Heart right ventricle (tissue), 16 donors: Measurements from ENCODE around the gene AOAH. TPM values are rescaled to one million over a fixed set of nuclear protein-coding genes. Genes with fewer than 3 reads are reported as not detected.

Source experiments
- ATAC-seq, 8 donors: fragments of 200-7000 bp; cut with Tn5 transposase; one replicate each; pipeline ENCODE4 v1.9.1; 2020; ENCODE audit warnings: mild to moderate bottlenecking in 8 of 8, moderate library complexity in 8 of 8, moderate number of reproducible peaks in 1 of 8
- DNase-seq, 2 donors: peaks; one replicate each; pipeline ENCODE4 v3.0.0-alpha.2; 2020
- H3K27ac ChIP-seq, 10 donors: fragments of 200-600 bp; sonication (generic) in 2 of 10; one replicate each; pipeline versions ENCODE4 v1.5.0 to v1.8.0; 2020 to 2022; ENCODE audit warnings: mild to moderate bottlenecking in 3 of 10
- H3K27me3 ChIP-seq, 7 donors: fragments of 200-600 bp; one replicate each; pipeline ENCODE4 v1.8.0; 2021 to 2022; ENCODE audit warnings: mild to moderate bottlenecking in 2 of 7
- H3K36me3 ChIP-seq, 9 donors: fragments of 200-600 bp; sonication (generic) in 1 of 9; one replicate each; pipeline versions ENCODE4 v1.5.0 to v1.8.0; 2020 to 2022; ENCODE audit warnings: mild to moderate bottlenecking in 2 of 9
- H3K4me1 ChIP-seq, 9 donors: fragments of 200-600 bp; sonication (generic) in 1 of 9; one replicate each; pipeline versions ENCODE4 v1.5.0 to v1.8.0; 2020 to 2022; ENCODE audit warnings: mild to moderate bottlenecking in 4 of 9
- H3K4me3 ChIP-seq, 10 donors: fragments of 200-600 bp; sonication (generic) in 2 of 10; one replicate each; pipeline versions ENCODE4 v1.5.0 to v1.8.0; 2020 to 2022; ENCODE audit warnings: mild to moderate bottlenecking in 7 of 10, moderate library complexity in 2 of 10
- H3K9me3 ChIP-seq, 11 donors: fragments of 200-600 bp in 10 of 11; sonication (generic) in 2 of 11; one replicate each; pipeline versions ENCODE4 v1.5.0 to v1.8.0; 2013 to 2022; ENCODE audit warnings: mild to moderate bottlenecking in 2 of 11, control low read depth in 1 of 11, moderate library complexity in 1 of 11
- CTCF ChIP-seq, 9 donors: fragments of 200-600 bp; sonication (generic) in 2 of 9; IDR thresholded peaks; one replicate each; pipeline versions ENCODE4 v1.5.0 to v1.8.0; 2021 to 2022; ENCODE audit warnings: antibody characterized with exemption in 9 of 9, mild to moderate bottlenecking in 5 of 9, moderate library complexity in 1 of 9
- WGBS, 2 donors: extraction: QIAGEN DNeasy Blood & Tissue Kit; methylation state at CpG; one replicate each; pipeline ENCODE4 v1.1.7; 2013; ENCODE audit warnings: inconsistent platforms in 1 of 2; 5-methylcytosine and 5-hydroxymethylcytosine counted together
- intact Hi-C, 10 donors: fragments of 100-400 bp; cut with DNase I; formaldehyde crosslinking; loops; one replicate each; pipeline versions ENCODE4 v1.11.1 to v1.14.2; 2022
- polyA plus RNA-seq, 2 donors: library from polyadenylated mRNA; stranded (reverse); fragments of 200-250 nt; gene quantifications; one replicate each; pipeline ENCODE4 v1.2.3, GENCODE V29; 2013
- total RNA-seq, 10 donors: library from RNA; stranded (reverse); fragmentation: NEBNext Ultra II Directional in 3 of 10; extraction: Animal tissue kit (Norgen Biotek cat#: 25700) in 3 of 10; gene quantifications; one replicate each; pipeline versions ENCODE4 v1.2.1 to v1.2.4, GENCODE V29; 2021 to 2023
- donor health status: Arrhythmogenic right ventricular cardiomyopathy.
- donor health status: ischemic (EF 13 %, LVEDD 7.1; RV severe dilation, severe dysfunction).
- donor health status: healthy with polysubstance abuse.
- donor health status: DM: no; HTN: yes; CAD: no.
- donor health status: DM: no; HTN: no; CAD: no.
- donor health status: ischemic (EF 25% LVEDD 6.9; RV normal size, moderate dysfunction).
- donor health status: ischemic (EF 25% LVEDD 5.7; RV mildly dilated, moderate dysfunction).
- donor health status: healthy.
- donor health status: DM: yes; HTN: yes; CAD: no.
- donor health status: Ischemic cardiomyopathy.
- donor health status: ischemic (EF 35%, LVEDD 5.7; RV mildly dilated, moderate dysfunction).
- donor health status: nonischemic (EF 11% LVEDD 7.7; RV severe dilation, severe dysfunction).
- donor health status: DM: yes; HTN: yes; CAD: no.
- donor health status: PGD.
- donor health status: ischemic (EF 29% LVEDD 5.4; RV normal size, mild dysfunction).
- donor health status: nonischemic (EF 23%, LVEDD 6.1; RV moderate dilation, normal function).

AOAH gene
- total and polyA plus RNA-seq, 12 donors = 0.70 to 19.5 (median 1.6) TPM

GRCh38 chr7:36663481-36663880, 60.8 kb downstream of the AOAH start:
- no peak for ATAC-seq
- TF ChIP-seq CTCF (IDR thresholded peaks at IDR 0.05) = no peak
- Histone ChIP-seq H3K27me3 (no peaks in the 10 kb centered on the region), H3K4me1 (peaks cover 0 to 12% (median 3%) of the 10 kb centered on the region in 9 donors), H3K27ac (no peak overlapping the region), H3K9me3 (peaks cover 0 to 6% (median 0%) of the 10 kb centered on the region in 11 donors), H3K4me3 (no peak overlapping the region), H3K36me3 (no peaks in the 10 kb centered on the region)
- no peak for DNase-seq
- 91 to 95% methylated on average over 4 of the region's 4 CpGs for WGBS, 2 donors
- intact Hi-C loops = loop anchor here in 3 of 10 donors (10.0 kb wide), 2 partner anchors 169 to 179 kb away; no protein-coding TSS in a partner anchor

- Histone ChIP-seq H3K4me1 (peaks cover 0 to 22% (median 3%) of the 10 kb centered on the region in 9 donors), H3K9me3 (peaks cover 0 to 6% (median 0%) of the 10 kb centered on the region in 11 donors), H3K27ac (no peak overlapping the region), H3K27me3 (no peaks in the 10 kb centered on the region), H3K36me3 (no peaks in the 10 kb centered on the region), H3K4me3 (no peak overlapping the region)
- no peak for TF ChIP-seq CTCF (IDR thresholded peaks at IDR 0.05)
- DNase-seq = no peak
- intact Hi-C loops = loop anchor here in 3 of 10 donors (10.0 kb wide), 2 partner anchors 166 to 176 kb away; no protein-coding TSS in a partner anchor
- WGBS, 2 donors = 75 to 80% methylated on average over 7 of the region's 7 CpGs
- no peak for ATAC-seq
Observed at GRCh38 chr7:36661135-36661840, 63.0 kb downstream of the AOAH start.

GRCh38 chr7:36659638-36660341, 64.5 kb downstream of the AOAH start:
- H3K27ac ChIP-seq = no peak overlapping the region
- H3K4me1 ChIP-seq = peaks cover 0 to 22% (median 3%) of the 10 kb centered on the region in 9 donors
- intact Hi-C loops = loop anchor here in 3 of 10 donors (10.0 kb wide), 2 partner anchors 165 to 175 kb away; no protein-coding TSS in a partner anchor
- ATAC-seq = peak in 1 of 8 donors; percentile 54
- no peak overlapping the region for H3K4me3 ChIP-seq
- no peaks in the 10 kb centered on the region for H3K9me3 ChIP-seq
- H3K36me3 ChIP-seq = no peaks in the 10 kb centered on the region
- no peak for DNase-seq
- no peak for TF ChIP-seq CTCF (IDR thresholded peaks at IDR 0.05)
- 70 to 81% methylated on average over 13 of the region's 13 CpGs for WGBS, 2 donors
- H3K27me3 ChIP-seq = no peaks in the 10 kb centered on the region

GRCh38 chr7:36659172-36659516, 65.2 kb downstream of the AOAH start:
- intact Hi-C loops = no loop called here
- no peak for TF ChIP-seq CTCF (IDR thresholded peaks at IDR 0.05)
- H3K36me3 ChIP-seq = peaks cover 0 to 3% (median 0%) of the 10 kb centered on the region in 9 donors

More at GRCh38 chr7:36659172-36659516, 65.2 kb downstream of the AOAH start:
- Histone ChIP-seq H3K9me3 (no peaks in the 10 kb centered on the region), H3K27me3 (no peaks in the 10 kb centered on the region), H3K4me3 (no peak overlapping the region), H3K27ac (peak overlapping the region in 1 of 10 donors; percentile 41), H3K4me1 (peaks cover 0 to 22% (median 3%) of the 10 kb centered on the region in 9 donors)
- WGBS, 2 donors = 53% methylated on average over 4 of the region's 4 CpGs
- ATAC-seq = peak in 7 of 8 donors; percentile 37 to 88 (median 61)
- DNase-seq = peak in 1 of 2 donors; percentile 16
